Ascending aorta (tissue), 2 donors: ENCODE measurements around the gene LHFPL3. TPM values are rescaled to one million over a fixed set of nuclear protein-coding genes. Genes with fewer than 3 reads are reported as not detected.

Experiments
- DNase-seq, 2 donors: peaks; one replicate each; pipeline ENCODE4 v3.0.0-alpha.2; 2019; ENCODE audit warnings: low spot score in 2 of 2
- H3K27ac ChIP-seq, 2 donors: fragments of 200-600 bp; sonication (generic); one replicate each; pipeline ENCODE4 v1.5.1; 2016 to 2017; ENCODE audit warnings: mild to moderate bottlenecking in 1 of 2
- H3K27me3 ChIP-seq: fragments of 200-600 bp; sonication (generic); one replicate; pipeline ENCODE4 v1.5.1; 2017
- H3K36me3 ChIP-seq, 2 donors: fragments of 200-600 bp; sonication (generic); one replicate each; pipeline ENCODE4 v1.5.1; 2016
- H3K4me1 ChIP-seq, 2 donors: fragments of 200-600 bp; sonication (generic); one replicate each; pipeline ENCODE4 v1.5.1; 2016 to 2017; ENCODE audit warnings: mild to moderate bottlenecking in 1 of 2
- H3K4me3 ChIP-seq, 2 donors: fragments of 200-600 bp; sonication (generic); one replicate each; pipeline ENCODE4 v1.5.1; 2016 to 2017; ENCODE audit warnings: mild to moderate bottlenecking in 1 of 2
- H3K9me3 ChIP-seq, 2 donors: fragments of 200-600 bp; sonication (generic); one replicate each; pipeline ENCODE4 v1.5.1; 2016
- intact Hi-C: fragments of 100-400 bp; cut with DNase I; formaldehyde crosslinking; loops from one replicate; pipeline ENCODE4 v1.15.1; 2023
- total RNA-seq: library from RNA; depleted of rRNA; stranded (reverse); fragments of >200 nt; gene quantifications from one replicate; pipeline ENCODE4 v1.1.0, GENCODE V29; 2016
- TF ChIP-seq, protein P1 (sequence below), 3 experiments: fragments of 200-600 bp in 2 of 3; fragments of 450-650 bp in 1 of 3; sonication (generic) in 2 of 3; IDR thresholded peaks; one replicate each; pipeline ENCODE4 v1.5.1; 2016 to 2019; ENCODE audit warnings: antibody characterized with exemption in 3 of 3, mild to moderate bottlenecking in 1 of 3, moderate library complexity in 1 of 3

The LHFPL3 gene
- total RNA-seq, 1 donor from 2014 or later: not detected

DNA sequence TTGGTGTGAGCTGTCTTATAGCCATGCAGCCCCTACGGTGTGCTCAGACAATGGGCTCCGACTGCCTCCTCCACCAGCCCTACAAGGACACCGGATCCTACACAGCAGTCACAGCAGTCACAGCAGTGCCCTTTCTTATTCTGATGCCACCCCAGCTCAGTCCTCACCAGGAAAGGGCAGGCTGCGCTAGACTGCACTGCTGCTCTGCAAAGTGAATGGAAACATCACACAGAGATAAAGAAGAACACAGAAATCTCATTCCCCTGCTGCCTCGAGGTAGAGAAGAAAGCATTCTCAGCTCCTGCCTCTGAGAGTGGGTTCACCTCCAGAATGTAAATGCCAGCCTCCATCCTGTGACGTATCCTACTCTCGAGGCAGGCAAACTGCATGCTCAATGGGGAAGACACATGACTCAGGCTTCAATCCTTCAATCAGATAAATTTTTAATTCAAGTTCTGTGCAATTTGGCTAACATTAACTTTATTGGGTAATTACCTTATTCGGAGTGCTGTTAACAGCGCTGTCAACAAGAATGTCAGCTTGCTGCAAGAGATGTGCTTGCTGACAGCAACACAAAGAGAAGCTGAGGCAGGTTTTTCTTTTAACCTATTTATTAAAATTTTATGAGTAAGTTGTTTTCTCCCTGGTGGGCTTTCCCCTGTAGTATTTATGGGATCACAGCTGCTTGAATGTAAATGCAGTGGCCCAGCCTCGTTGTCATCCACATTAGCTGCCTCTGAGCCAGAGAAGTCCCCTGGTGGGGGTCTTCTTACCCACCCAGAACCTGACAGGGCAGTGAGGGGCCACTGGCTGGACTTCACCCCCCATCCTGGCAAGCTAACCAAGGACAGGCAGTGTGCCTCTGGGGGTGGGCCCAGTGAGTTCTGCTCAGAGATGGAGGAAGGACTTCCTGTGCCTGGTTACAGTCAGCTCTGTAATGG lies 444.3 kb downstream of the LHFPL3 start:
- no peak for DNase-seq
- Histone ChIP-seq H3K27ac (no peak overlapping the region), H3K27me3 (no peaks in the 10 kb centered on the region), H3K36me3 (no peaks in the 10 kb centered on the region), H3K4me3 (no peak overlapping the region), H3K9me3 (no peaks in the 10 kb centered on the region), H3K4me1 (no peaks in the 10 kb centered on the region)
- intact Hi-C loops: no loop called here
- TF ChIP-seq, protein P1, sequence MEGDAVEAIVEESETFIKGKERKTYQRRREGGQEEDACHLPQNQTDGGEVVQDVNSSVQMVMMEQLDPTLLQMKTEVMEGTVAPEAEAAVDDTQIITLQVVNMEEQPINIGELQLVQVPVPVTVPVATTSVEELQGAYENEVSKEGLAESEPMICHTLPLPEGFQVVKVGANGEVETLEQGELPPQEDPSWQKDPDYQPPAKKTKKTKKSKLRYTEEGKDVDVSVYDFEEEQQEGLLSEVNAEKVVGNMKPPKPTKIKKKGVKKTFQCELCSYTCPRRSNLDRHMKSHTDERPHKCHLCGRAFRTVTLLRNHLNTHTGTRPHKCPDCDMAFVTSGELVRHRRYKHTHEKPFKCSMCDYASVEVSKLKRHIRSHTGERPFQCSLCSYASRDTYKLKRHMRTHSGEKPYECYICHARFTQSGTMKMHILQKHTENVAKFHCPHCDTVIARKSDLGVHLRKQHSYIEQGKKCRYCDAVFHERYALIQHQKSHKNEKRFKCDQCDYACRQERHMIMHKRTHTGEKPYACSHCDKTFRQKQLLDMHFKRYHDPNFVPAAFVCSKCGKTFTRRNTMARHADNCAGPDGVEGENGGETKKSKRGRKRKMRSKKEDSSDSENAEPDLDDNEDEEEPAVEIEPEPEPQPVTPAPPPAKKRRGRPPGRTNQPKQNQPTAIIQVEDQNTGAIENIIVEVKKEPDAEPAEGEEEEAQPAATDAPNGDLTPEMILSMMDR (IDR thresholded peaks at IDR 0.05): no peak

DNA sequence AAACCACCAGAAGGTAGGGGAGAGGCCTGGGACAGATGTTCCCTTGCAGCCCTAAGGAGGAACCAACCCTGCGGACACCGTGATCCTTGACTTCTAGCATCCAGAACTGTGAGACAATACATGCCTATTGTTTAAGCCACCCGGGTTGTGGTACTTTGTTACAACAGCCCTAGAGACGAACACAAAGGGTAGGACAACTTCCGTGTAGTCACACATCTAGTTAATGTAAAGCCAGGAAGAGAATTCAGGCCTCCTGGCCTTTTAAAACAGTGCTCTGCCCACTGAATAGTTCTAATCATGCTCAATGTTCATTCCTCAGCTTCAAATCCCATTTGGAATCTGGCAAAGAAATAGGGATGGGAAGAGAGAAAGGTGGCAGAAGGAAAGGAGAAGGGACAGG lies 445.4 kb downstream of the LHFPL3 start:
- TF ChIP-seq, protein P1 (IDR thresholded peaks at IDR 0.05): no peak
- no peak for DNase-seq
- intact Hi-C loops: no loop called here

DNA sequence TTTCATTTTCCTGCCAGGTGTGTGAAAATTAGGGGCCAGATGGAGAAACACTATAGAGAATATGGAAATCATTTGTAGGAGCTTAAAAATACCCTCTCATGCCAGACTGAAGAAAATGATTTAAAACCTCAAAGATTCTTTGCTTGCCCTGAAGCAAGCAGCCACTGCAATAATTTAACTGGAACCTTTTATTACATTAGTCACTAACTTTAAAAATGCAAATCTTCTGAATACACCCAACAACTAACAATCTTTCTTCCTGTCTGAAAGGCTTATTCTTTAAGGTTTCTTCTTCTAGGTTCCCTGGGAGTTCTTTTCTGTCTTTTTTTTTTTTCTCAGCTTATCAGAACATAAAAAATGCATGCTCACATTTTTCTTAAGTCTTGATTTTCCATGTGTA lies 447.1 kb downstream of the LHFPL3 start:
- no peak overlapping the region for H3K27ac ChIP-seq
- no peaks in the 10 kb centered on the region for H3K27me3 ChIP-seq
- no peak overlapping the region for H3K4me3 ChIP-seq
- H3K9me3 ChIP-seq: no peaks in the 10 kb centered on the region
- no peak for DNase-seq
- intact Hi-C loops: no loop called here
- TF ChIP-seq, protein P1 (IDR thresholded peaks at IDR 0.05): no peak
- no peaks in the 10 kb centered on the region for H3K4me1 ChIP-seq
- H3K36me3 ChIP-seq: no peaks in the 10 kb centered on the region

More for the DNA sequence above, 445.4 kb downstream of the LHFPL3 start:
- Histone ChIP-seq H3K27me3 (no peaks in the 10 kb centered on the region), H3K4me1 (no peaks in the 10 kb centered on the region), H3K9me3 (no peaks in the 10 kb centered on the region), H3K27ac (no peak overlapping the region), H3K4me3 (no peak overlapping the region), H3K36me3 (no peaks in the 10 kb centered on the region)

DNA sequence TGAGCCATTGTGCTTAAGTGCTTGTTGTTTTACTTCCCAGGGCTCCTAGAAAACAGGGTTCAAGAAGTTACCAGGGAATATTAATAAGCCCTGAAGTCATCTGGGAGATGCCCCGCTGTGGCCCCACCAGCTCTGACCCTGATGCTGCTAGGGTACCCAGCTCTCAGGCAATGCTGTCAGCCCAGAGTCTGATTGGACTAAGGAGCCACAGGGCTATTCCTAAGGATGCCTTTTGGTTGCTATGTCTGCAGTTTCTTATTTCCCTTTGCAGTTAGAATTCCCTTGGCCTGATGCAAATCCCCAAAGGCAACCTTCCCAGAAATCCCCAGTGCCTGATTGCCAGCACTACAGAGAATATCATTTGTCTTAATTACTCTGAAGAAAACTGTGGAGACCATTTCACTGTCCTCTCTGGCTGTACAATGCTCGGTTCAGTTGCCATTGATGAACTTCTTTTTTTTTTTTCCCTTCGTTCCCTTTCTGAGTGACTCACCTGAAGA lies 448.9 kb downstream of the LHFPL3 start:
- Histone ChIP-seq H3K4me1 (no peaks in the 10 kb centered on the region), H3K36me3 (no peaks in the 10 kb centered on the region), H3K27ac (no peak overlapping the region), H3K9me3 (no peaks in the 10 kb centered on the region), H3K4me3 (no peak overlapping the region), H3K27me3 (no peaks in the 10 kb centered on the region)
- DNase-seq: no peak
- intact Hi-C loops: no loop called here
- TF ChIP-seq, protein P1 (IDR thresholded peaks at IDR 0.05): no peak

DNA sequence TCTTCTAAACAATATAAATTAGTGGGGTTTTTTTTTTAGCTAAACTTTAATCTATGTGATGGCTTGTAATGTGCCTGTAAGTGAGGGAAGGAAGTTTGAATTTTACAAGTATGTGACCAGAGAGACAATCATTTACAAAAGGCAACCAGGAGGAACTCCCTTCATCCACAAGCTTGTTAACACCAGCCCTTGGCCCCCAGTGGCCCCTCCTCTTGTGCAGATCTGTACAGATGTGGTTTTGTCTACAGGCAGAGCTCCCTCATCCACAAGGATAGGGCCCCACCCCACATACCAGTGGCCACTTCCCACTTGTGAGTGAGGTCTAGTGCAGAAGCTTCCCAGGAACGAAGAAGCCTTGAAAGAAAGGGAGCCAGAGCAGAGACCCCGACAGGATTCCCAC lies 451.5 kb downstream of the LHFPL3 start:
- Histone ChIP-seq H3K4me3 (no peak overlapping the region), H3K27ac (no peak overlapping the region), H3K27me3 (no peaks in the 10 kb centered on the region), H3K9me3 (no peaks in the 10 kb centered on the region), H3K36me3 (no peaks in the 10 kb centered on the region), H3K4me1 (no peaks in the 10 kb centered on the region)
- TF ChIP-seq, protein P1 (IDR thresholded peaks at IDR 0.05): no peak
- intact Hi-C loops: no loop called here
- no peak for DNase-seq
